ENCODE results near the gene VKORC1. TPM values are rescaled to one million over a fixed set of nuclear protein-coding genes. Genes with fewer than 3 reads are reported as not detected.

The VKORC1 gene
- total and polyA plus RNA-seq, 2 of the 8 experiments (the other 6 are each of a cell fraction or from before 2014, with no cell fraction given): 84.1 to 483 TPM

DNA sequence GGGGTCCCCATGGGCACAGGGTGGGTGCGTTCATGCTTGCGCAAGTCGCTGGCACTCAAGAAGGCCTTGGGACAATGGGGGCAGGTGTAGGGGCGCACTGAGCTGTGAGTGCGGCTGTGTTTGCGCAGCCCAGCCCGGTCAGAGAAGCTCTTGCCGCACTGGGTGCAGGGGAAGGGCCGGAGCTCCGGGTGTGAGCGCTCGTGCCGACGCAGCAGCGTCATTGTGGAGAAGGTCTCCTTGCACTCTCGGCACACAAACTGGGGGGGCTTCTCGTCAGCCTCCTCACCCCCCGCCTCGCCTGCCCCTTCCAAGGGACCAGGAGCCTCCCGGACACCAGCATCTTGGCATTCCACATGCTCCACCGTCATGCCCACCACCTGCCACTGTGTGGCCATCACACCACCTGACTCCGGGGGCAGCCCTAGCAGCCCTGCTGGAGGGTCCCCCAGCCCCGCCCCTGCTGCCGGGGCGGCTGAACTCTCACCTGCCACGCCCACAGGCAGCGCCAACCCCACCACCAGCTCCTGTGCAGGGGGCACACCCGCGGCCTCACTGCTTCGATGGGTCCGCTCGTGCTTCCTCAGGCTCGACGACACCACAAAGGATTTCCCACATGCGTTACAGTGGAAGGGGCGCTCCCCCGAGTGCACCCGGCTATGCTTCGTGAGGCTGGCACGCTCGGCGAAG, 33.3 kb downstream of the VKORC1 start:
- H3K56ac ChIP-seq (replicated peaks; ENCODE audit: insufficient read length, low read depth, low read length): no peak overlapping the region
- H2AFZ ChIP-seq (ENCODE audit: low read length): no peak overlapping the region
- H2BK12ac ChIP-seq (ENCODE audit: low read depth, low read length): no peak overlapping the region
- no peak overlapping the region for H2BK5ac ChIP-seq (ENCODE audit: low read depth, low read length)
- H4K91ac ChIP-seq (replicated peaks; ENCODE audit: insufficient read length, low read length): no peak overlapping the region
- 97% methylated on average over 37 of the region's 42 CpGs; no CpG with 5 or more reads in 1 of the 2 experiments for WGBS, 2 experiments (ENCODE audit: extremely low coverage in 1 of 2, insufficient coverage in 1 of 2, insufficient read length in 1 of 2, insufficient replicate concordance in 2 of 2, low coverage in 1 of 2, low lambda C conversion rate in 2 of 2, missing lambda C conversion rate in 1 of 2)
- CTCF ChIA-PET (ENCODE audit: partially characterized antibody): interaction anchor here (0.5 to 1.3 kb wide), 7 partner anchors 11 to 107 kb away, joined by 3 read pairs; partner anchors contain the start of gene HSD3B7
- H3K9me3 ChIP-seq (ENCODE audit: insufficient read depth in 2 of 2, low read depth in 1 of 2, low read length in 1 of 2): no peaks in the 10 kb centered on the region
- H3K4me1 ChIP-seq (replicated peaks in 1 of 4; ENCODE audit: control insufficient read depth in 3 of 4, insufficient read depth in 4 of 4, low read length in 3 of 4): no peaks in the 10 kb centered on the region
- no peak overlapping the region for H4K5ac ChIP-seq (ENCODE audit: insufficient read length, low read depth, low read length)
- no peak overlapping the region for H2BK15ac ChIP-seq (ENCODE audit: low read length)
- no peak overlapping the region for H3K18ac ChIP-seq (ENCODE audit: extremely low read depth, low read length)
- no peaks in the 10 kb centered on the region for H3K23me2 ChIP-seq (ENCODE audit: low read depth, low read length)
- peaks cover 0 to 5% of the 10 kb centered on the region in 2 experiments; a peak in 1 of 4 replicates for H3K79me2 ChIP-seq (ENCODE audit: control insufficient read depth in 1 of 2, insufficient read depth in 2 of 2, low read length in 2 of 2)
- H2BK120ac ChIP-seq (replicated peaks; ENCODE audit: low read depth, low read length): no peak overlapping the region
- POLR2A ChIA-PET (ENCODE audit: partially characterized antibody): interaction anchor here (0.8 to 1.4 kb wide), 2 partner anchors 14 to 141 kb away, joined by 3 read pairs; partner anchors contain the start of gene PYCARD
- no peaks in the 10 kb centered on the region for H3K27me3 ChIP-seq (replicated peaks in 1 of 4; ENCODE audit: control insufficient read depth in 3 of 4, extremely low read depth in 1 of 4, insufficient read depth in 3 of 4, low read length in 3 of 4)
- FAIRE-seq: no peak
- peaks cover 0 to 15% of the 10 kb centered on the region in 2 experiments for H4K20me1 ChIP-seq (replicated peaks in 1 of 2; ENCODE audit: control insufficient read depth in 1 of 2, insufficient read depth in 2 of 2, low read length in 2 of 2)
- H3K4me2 ChIP-seq (ENCODE audit: insufficient read depth in 1 of 2, low read depth in 2 of 2, low read length in 2 of 2): no peak overlapping the region
- peaks cover 6 to 28% (median 14%) of the 10 kb centered on the region in 4 experiments; a peak in 6 of 8 replicates for H3K36me3 ChIP-seq (ENCODE audit: control insufficient read depth in 2 of 4, insufficient read depth in 4 of 4, low read length in 3 of 4)
- no peak overlapping the region for H3K4ac ChIP-seq (replicated peaks; ENCODE audit: insufficient read length, low read depth, low read length)
- H4K8ac ChIP-seq (ENCODE audit: extremely low read depth, insufficient read depth, low read length): no peak overlapping the region
- no peak overlapping the region for H3K27ac ChIP-seq (ENCODE audit: low read depth, low read length)
- no peak overlapping the region for H3K23ac ChIP-seq (ENCODE audit: insufficient read length)
- peaks cover under 1% of the 10 kb centered on the region; the same call in 1 of the 2 replicates for H3K79me1 ChIP-seq (ENCODE audit: low read depth, low read length)
- no peak overlapping the region for H3K14ac ChIP-seq (ENCODE audit: insufficient read length)
- DNase-seq (ENCODE audit: low read depth in 1 of 2, low spot score in 2 of 2): no peak
- H2AK5ac ChIP-seq (ENCODE audit: low read depth, low read length): no peak overlapping the region
- no peak overlapping the region for H3K4me3 ChIP-seq (ENCODE audit: extremely low read depth in 1 of 4, insufficient read depth in 2 of 4, low read depth in 3 of 4, low read length in 4 of 4)
- no peak overlapping the region for H2BK20ac ChIP-seq (ENCODE audit: low read length)
- H3K9ac ChIP-seq (replicated peaks in 1 of 4; ENCODE audit: extremely low read depth in 1 of 4, low read depth in 3 of 4, low read length in 3 of 4): no peak overlapping the region
- no peak for TF ChIP-seq NRF1 (IDR thresholded peaks at IDR 0.05; ENCODE audit: low read depth, low read length)
- TF ChIP-seq SP1 (IDR thresholded peaks at IDR 0.05; ENCODE audit: low read depth, low read length): no peak
- TF ChIP-seq HDAC2 (IDR thresholded peaks at IDR 0.05; ENCODE audit: borderline replicate concordance in 1 of 2, low read depth in 2 of 2, low read length in 2 of 2): no peak
- TF ChIP-seq CBX8 (IDR thresholded peaks at IDR 0.05; ENCODE audit: borderline replicate concordance, low read depth, low read length): no peak
- no peak for TF ChIP-seq SAP30 (IDR thresholded peaks at IDR 0.05; ENCODE audit: insufficient read depth, insufficient replicate concordance, low read length)
- TF ChIP-seq, protein P1, sequence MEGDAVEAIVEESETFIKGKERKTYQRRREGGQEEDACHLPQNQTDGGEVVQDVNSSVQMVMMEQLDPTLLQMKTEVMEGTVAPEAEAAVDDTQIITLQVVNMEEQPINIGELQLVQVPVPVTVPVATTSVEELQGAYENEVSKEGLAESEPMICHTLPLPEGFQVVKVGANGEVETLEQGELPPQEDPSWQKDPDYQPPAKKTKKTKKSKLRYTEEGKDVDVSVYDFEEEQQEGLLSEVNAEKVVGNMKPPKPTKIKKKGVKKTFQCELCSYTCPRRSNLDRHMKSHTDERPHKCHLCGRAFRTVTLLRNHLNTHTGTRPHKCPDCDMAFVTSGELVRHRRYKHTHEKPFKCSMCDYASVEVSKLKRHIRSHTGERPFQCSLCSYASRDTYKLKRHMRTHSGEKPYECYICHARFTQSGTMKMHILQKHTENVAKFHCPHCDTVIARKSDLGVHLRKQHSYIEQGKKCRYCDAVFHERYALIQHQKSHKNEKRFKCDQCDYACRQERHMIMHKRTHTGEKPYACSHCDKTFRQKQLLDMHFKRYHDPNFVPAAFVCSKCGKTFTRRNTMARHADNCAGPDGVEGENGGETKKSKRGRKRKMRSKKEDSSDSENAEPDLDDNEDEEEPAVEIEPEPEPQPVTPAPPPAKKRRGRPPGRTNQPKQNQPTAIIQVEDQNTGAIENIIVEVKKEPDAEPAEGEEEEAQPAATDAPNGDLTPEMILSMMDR (IDR thresholded peaks at IDR 0.05; ENCODE audit: control extremely low read depth in 1 of 3, insufficient read depth in 1 of 3, low read depth in 1 of 3, low read length in 3 of 3): no peak
- TF ChIP-seq CREB1 (IDR thresholded peaks at IDR 0.05): no peak
- no peak for TF ChIP-seq SIN3A (conservative IDR thresholded peaks at IDR 0.05 in 1 of 2, IDR thresholded peaks at IDR 0.05 in 1 of 2; ENCODE audit: low read depth in 1 of 2, low read length in 2 of 2)
- TF ChIP-seq TEAD4 (IDR thresholded peaks at IDR 0.05; ENCODE audit: low read depth, low read length): no peak
